GM12873 (cell line): Measurements from ENCODE around the gene EHMT1.

Experiments used
- CTCF ChIP-seq: IDR thresholded peaks from 2 replicates; pipeline ENCODE4 v1.5.1; 2012; ENCODE audit warnings: low read depth, mild to moderate bottlenecking, moderate library complexity, low read length, control low read depth; ENCODE audit not compliant: insufficient read depth; ENCODE audit errors: missing control alignments

Gene EHMT1

DNA sequence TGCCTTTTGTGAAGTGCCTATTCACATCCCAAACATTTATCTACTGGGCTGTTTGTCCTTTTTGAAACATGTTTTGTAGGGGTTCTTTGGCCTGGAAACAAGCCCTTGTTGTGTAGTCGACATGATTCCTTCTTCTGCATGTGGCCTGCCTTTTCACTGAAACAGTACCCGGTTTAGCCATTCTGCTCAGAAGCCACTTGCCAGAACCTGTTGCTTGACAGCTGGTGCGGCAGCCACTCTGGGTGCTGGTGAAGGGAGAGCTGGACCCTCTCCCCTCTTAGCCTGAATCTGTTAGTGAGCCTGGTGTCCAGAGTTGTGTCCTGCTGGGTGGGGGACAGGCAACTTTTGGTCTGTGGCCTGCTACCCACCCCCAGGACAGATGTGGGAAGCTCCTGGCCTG is 129.9 kb downstream of the EHMT1 start:
- TF ChIP-seq CTCF, result no peak

GRCh38 chr9:137749511-137749910 is 130.7 kb downstream of the EHMT1 start:
- no peak for TF ChIP-seq CTCF

DNA sequence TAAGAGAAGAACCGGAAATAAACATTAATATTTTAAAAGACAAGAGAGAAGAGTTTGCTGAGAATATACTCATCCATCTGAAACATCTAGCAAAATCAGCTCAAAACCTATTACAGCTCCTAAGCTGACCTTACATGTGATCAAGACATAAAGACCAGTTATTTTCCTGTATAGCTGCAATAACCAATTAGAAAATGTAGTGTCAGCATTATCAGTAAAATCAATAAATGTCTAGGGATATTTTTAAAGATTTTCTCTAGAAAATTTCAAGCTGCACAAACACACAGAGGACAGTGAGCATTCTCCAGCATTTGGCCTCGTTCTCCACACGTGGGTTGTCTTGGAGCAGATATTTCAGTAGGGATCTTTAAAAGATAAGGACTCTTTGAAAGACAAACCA is 131.2 kb downstream of the EHMT1 start:
- no peak for TF ChIP-seq CTCF

GRCh38 chr9:137750566-137750965 is 131.8 kb downstream of the EHMT1 start:
- TF ChIP-seq CTCF, result no peak

GRCh38 chr9:137751616-137752015 is 132.8 kb downstream of the EHMT1 start:
- TF ChIP-seq CTCF, result no peak

- no peak for TF ChIP-seq CTCF
Measured at GRCh38 chr9:137752426-137752825, 133.6 kb downstream of the EHMT1 start.

DNA sequence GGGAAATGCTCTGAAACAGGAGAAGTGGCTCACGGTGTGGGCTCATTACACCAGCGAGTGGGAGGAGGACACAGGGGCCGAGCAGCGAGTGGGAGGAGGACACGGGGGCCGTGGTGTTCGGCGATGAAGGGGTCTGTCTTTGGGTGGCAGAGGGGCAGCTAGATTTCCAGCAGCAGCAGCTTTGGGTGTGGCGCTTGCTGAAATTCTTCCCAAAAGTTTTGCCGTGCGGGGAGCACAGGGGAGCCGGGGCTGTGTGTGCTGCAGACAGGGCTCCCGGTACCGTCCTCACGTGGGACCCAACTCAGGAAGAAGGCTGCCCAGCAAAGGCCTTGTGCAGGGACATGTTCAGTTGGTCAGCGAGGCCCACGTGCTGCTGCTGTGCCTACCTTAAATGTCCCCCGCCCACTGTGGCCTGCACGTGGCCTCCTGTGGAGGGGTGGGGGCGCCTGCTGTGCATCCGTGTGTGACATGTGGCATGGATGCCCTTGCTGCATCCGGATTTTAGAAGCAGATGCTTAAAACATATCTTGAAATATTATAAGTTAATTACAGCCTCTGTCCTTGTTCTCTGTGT is 134.5 kb downstream of the EHMT1 start:
- no peak for TF ChIP-seq CTCF

DNA sequence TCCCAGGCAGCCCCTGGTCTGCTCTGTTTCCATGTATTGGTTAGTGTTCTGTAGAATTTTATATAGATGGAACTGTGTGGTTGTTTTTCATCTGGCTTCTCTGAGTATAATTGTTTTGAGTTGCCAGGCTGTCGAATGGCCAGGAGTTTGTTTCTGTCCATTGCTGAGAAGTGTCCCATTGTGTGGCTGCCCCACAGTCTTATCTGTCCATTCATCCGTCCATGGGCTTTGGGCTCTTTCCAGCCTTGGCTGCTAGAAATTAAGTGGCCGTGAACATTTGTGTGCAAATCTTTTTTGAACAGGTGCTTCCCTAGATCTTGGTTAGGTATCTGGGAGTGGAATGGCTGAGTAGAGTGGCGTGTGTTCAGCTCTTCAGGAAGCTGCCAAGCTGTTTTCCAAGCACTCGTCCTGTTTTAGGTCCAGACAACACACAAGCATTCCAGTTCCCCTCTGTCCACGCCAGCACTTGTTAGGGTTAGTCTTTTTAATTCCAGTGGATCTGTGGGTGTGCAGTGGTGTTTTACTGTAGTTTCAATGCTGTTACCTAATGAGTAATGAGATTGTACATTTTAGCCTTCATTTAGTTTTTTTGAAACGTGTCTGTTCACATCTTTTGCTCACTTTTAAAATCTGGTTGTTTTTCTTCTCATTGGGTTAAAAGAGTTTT is 136.6 kb downstream of the EHMT1 start:
- no peak for TF ChIP-seq CTCF
